PC-3 (cell line): Measurements from ENCODE around the gene TTK. TPM values are rescaled to one million over a fixed set of nuclear protein-coding genes. Genes with fewer than 3 reads are reported as not detected.

ENCODE experiments used
- ATAC-seq: fragments of 200-7000 bp; cut with Tn5 transposase; 2 replicates; pipeline ENCODE4 v1.9.1; 2020; ENCODE audit warnings: mild to moderate bottlenecking, moderate library complexity
- BruUV-seq: library from RNA; stranded (reverse); fragments of 400-500 nt; replicated peaks from 2 replicates; lab custom pipeline; 2021; lab: Mats Ljungman, UMichigan
- CTCF ChIA-PET: fragments of 300-600 bp; sonication (Branson Sonifier 250); formaldehyde crosslinking; loops from one replicate; lab custom pipeline; 2022; ENCODE audit warnings: antibody characterized with exemption; lab: Charles Lee
- POLR2A ChIA-PET: fragments of 300-600 bp; sonication (Branson Sonifier 250); formaldehyde crosslinking; loops from one replicate; lab custom pipeline; 2022; ENCODE audit warnings: antibody characterized with exemption; ENCODE audit not compliant: unreplicated experiment; lab: Charles Lee
- DNase-seq: peaks from one replicate; pipeline ENCODE4 v3.0.0-alpha.2; 2015
- H2AFZ ChIP-seq: fragments of 300-600 bp; sonication (generic); 2 replicates; pipeline ENCODE4 v1.6.0; 2016; ENCODE audit warnings: antibody characterized with exemption, low read length
- H3F3A ChIP-seq: fragments of 300-600 bp; sonication (generic); one replicate; pipeline ENCODE4 v1.6.0; 2017; ENCODE audit warnings: antibody characterized with exemption, low read length, control low read depth, mild to moderate bottlenecking; ENCODE audit not compliant: unreplicated experiment
- H3K27ac ChIP-seq: fragments of 300-600 bp; sonication (generic); 2 replicates; pipeline ENCODE4 v1.5.1; 2016; ENCODE audit warnings: mild to moderate bottlenecking, low read length
- H3K27me3 ChIP-seq: fragments of 300-600 bp; sonication (generic); 2 replicates; pipeline ENCODE4 v1.6.1; 2016; ENCODE audit warnings: low read length, mixed read lengths
- H3K36me3 ChIP-seq: fragments of 300-600 bp; sonication (generic); 2 replicates; pipeline ENCODE4 v1.6.1; 2016; ENCODE audit warnings: low read depth, mixed run types, low read length, mixed read lengths
- H3K4me1 ChIP-seq: fragments of 300-600 bp; sonication (generic); 2 replicates; pipeline ENCODE4 v1.5.1; 2016; ENCODE audit warnings: low read length; ENCODE audit not compliant: insufficient read depth
- H3K4me2 ChIP-seq: fragments of 300-600 bp; sonication (generic); 2 replicates; pipeline ENCODE4 v1.6.0; 2016; ENCODE audit warnings: low read length
- H3K4me3 ChIP-seq: fragments of 300-600 bp; sonication (generic); 2 replicates; pipeline ENCODE4 v1.5.1; 2016; ENCODE audit warnings: mild to moderate bottlenecking, low read length, mixed read lengths
- H3K79me2 ChIP-seq: fragments of 300-600 bp; sonication (generic); 2 replicates; pipeline ENCODE4 v1.6.1; 2017; ENCODE audit warnings: low read length, mixed read lengths
- H3K9ac ChIP-seq: fragments of 300-600 bp; sonication (generic); 2 replicates; pipeline ENCODE4 v1.6.0; 2016; ENCODE audit warnings: mild to moderate bottlenecking, low read length
- H3K9me2 ChIP-seq: fragments of 300-600 bp; sonication (generic); replicated peaks from 2 replicates; pipeline ENCODE4 v1.6.1; 2016; ENCODE audit warnings: mixed run types, low read length, mixed read lengths
- H3K9me3 ChIP-seq: fragments of 300-600 bp; sonication (generic); 2 replicates; pipeline ENCODE4 v1.6.1; 2016; ENCODE audit warnings: low read length, mixed read lengths
- H4K20me1 ChIP-seq: fragments of 300-600 bp; sonication (generic); 2 replicates; pipeline ENCODE4 v1.6.1; 2016; ENCODE audit warnings: low read length, mixed read lengths
- EZH2 ChIP-seq: fragments of 300-600 bp; sonication (generic); IDR thresholded peaks from one replicate; pipeline ENCODE4 v1.6.1; 2017; ENCODE audit warnings: antibody characterized with exemption, mild to moderate bottlenecking, low read length; ENCODE audit not compliant: unreplicated experiment
- EZH2phosphoT487 ChIP-seq: fragments of 300-600 bp; sonication (generic); IDR thresholded peaks from 2 replicates; pipeline ENCODE4 v1.6.1; 2018; ENCODE audit warnings: mild to moderate bottlenecking, antibody characterized with exemption, low read length, borderline replicate concordance
- intact Hi-C: fragments of 100-400 bp; cut with micrococcal nuclease; formaldehyde crosslinking; loops from 2 replicates; pipeline ENCODE4 v1.9.0; 2023
- total RNA-seq: library from RNA; depleted of rRNA; stranded (reverse); fragments of >200 nt; gene quantifications from 2 replicates; pipeline ENCODE4 v1.2.3, GENCODE V29; 2014
- TF ChIP-seq, protein P1 (sequence below): fragments of 300-600 bp; sonication (generic); conservative IDR thresholded peaks from 2 replicates; pipeline ENCODE4 v1.5.1; 2017; ENCODE audit warnings: antibody characterized with exemption, low read depth, mild to moderate bottlenecking, low read length

TTK gene
- total RNA-seq, 1 experiment from 2014 or later = 39.0 TPM

DNA sequence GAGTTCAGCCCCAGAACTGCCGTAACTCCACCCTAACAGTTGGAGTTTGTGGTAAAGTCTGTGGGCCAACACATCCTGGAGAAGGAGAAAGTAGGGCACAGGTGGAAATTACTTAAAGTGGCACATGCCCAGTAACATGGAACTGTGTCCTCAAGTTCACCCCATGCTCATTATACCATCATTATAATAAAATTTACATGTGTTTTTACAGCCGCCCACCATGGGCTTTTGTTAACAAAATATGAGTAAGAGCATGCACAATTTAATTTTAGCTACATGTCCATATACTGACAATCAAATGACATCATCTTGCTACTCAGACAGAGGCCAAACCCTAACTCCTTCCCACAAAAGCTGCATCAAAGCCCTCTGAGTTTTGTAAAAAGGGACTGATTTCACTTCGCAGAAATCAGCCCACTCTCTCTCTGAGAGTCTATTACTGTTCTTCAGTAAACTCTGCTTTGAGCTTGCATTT lies 39.8 kb upstream of the TTK start:
- Histone ChIP-seq H3K79me2 (no peaks in the 10 kb centered on the region), H3K4me2 (no peak overlapping the region), H3K9me2 (no peaks in the 10 kb centered on the region), H3K27me3 (no peaks in the 10 kb centered on the region), H3K27ac (no peak overlapping the region), H3K4me1 (no peaks in the 10 kb centered on the region), H3K9ac (no peak overlapping the region), H3K9me3 (no peaks in the 10 kb centered on the region), H3K36me3 (no peaks in the 10 kb centered on the region), H4K20me1 (no peaks in the 10 kb centered on the region), H3F3A (no peaks in the 10 kb centered on the region), H3K4me3 (no peak overlapping the region), H2AFZ (no peak overlapping the region)
- ChIA-PET POLR2A (no interaction called here), CTCF (no interaction called here)
- intact Hi-C loops = no loop called here
- ATAC-seq = no peak
- no peak for TF ChIP-seq EZH2
- no peak for TF ChIP-seq EZH2phosphoT487
- TF ChIP-seq, protein P1, sequence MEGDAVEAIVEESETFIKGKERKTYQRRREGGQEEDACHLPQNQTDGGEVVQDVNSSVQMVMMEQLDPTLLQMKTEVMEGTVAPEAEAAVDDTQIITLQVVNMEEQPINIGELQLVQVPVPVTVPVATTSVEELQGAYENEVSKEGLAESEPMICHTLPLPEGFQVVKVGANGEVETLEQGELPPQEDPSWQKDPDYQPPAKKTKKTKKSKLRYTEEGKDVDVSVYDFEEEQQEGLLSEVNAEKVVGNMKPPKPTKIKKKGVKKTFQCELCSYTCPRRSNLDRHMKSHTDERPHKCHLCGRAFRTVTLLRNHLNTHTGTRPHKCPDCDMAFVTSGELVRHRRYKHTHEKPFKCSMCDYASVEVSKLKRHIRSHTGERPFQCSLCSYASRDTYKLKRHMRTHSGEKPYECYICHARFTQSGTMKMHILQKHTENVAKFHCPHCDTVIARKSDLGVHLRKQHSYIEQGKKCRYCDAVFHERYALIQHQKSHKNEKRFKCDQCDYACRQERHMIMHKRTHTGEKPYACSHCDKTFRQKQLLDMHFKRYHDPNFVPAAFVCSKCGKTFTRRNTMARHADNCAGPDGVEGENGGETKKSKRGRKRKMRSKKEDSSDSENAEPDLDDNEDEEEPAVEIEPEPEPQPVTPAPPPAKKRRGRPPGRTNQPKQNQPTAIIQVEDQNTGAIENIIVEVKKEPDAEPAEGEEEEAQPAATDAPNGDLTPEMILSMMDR = no peak
- no peak for DNase-seq
- BruUV-seq = no TSS peak

DNA sequence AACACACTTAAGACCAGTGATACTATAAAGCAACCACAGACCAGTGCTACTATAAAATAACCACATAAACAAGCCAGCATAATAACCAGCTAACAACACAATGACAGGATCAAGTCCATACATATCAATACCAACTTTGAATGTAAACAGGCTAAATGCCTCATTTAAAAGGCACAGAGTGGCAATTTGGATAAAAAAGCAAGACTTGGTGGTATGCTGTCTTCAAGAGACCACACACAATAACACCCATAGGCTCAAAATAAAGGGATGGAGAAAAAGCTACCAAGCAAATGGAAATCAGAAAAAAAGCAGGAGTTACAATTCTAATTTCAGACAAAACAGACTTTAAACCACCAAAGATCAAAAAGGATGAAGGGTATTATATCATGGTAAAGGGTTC lies 37.3 kb upstream of the TTK start:
- BruUV-seq = no TSS peak
- CTCF ChIA-PET = no interaction called here
- no peaks in the 10 kb centered on the region for H4K20me1 ChIP-seq
- no peaks in the 10 kb centered on the region for H3K36me3 ChIP-seq
- H3K4me1 ChIP-seq = no peaks in the 10 kb centered on the region
- no peaks in the 10 kb centered on the region for H3K27me3 ChIP-seq
- H3K27ac ChIP-seq = no peak overlapping the region
- no peak overlapping the region for H3K9ac ChIP-seq
- no peak for TF ChIP-seq EZH2phosphoT487
- H3K4me2 ChIP-seq = no peak overlapping the region
- no peaks in the 10 kb centered on the region for H3K9me2 ChIP-seq
- POLR2A ChIA-PET = no interaction called here
- no peak overlapping the region for H2AFZ ChIP-seq
- no peak for DNase-seq
- H3F3A ChIP-seq = no peaks in the 10 kb centered on the region
- intact Hi-C loops = no loop called here
- no peaks in the 10 kb centered on the region for H3K9me3 ChIP-seq
- no peaks in the 10 kb centered on the region for H3K79me2 ChIP-seq
- H3K4me3 ChIP-seq = no peak overlapping the region
- ATAC-seq = no peak

DNA sequence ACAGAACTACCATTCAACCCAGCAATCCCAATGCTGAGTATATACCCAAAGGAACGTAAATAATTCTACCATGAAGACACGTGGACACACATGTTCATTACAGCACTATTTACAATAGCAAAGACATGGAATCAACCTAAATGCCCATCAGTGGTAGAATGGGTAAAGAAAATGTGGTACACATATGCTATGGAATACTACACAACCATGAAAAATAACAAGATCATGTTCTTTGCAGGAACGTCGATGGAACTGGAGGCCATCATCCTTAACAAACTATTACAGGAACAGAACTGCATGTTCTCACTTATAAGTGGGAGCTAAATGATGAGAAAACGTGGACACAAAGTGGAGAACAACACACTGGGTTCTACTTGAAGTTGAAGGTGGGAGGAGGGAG lies 34.7 kb upstream of the TTK start:
- Histone ChIP-seq H3K4me2 (no peak overlapping the region), H3K9me2 (no peaks in the 10 kb centered on the region), H4K20me1 (no peaks in the 10 kb centered on the region), H3K79me2 (no peaks in the 10 kb centered on the region), H3K9ac (no peak overlapping the region), H3K27ac (no peak overlapping the region), H3K36me3 (no peaks in the 10 kb centered on the region), H3K27me3 (no peaks in the 10 kb centered on the region), H3K4me3 (no peak overlapping the region), H2AFZ (no peak overlapping the region), H3F3A (no peaks in the 10 kb centered on the region), H3K9me3 (no peaks in the 10 kb centered on the region), H3K4me1 (no peaks in the 10 kb centered on the region)
- no peak for TF ChIP-seq EZH2
- TF ChIP-seq, protein P1 = no peak
- POLR2A ChIA-PET = no interaction called here
- CTCF ChIA-PET = no interaction called here
- no peak for ATAC-seq
- BruUV-seq = no TSS peak
- no peak for DNase-seq
- intact Hi-C loops = no loop called here
